Stimulated activated naive CD8-positive, alpha-beta T cell treated with anti-CD3 and anti-CD28 coated beads, Interleukin-15, amount 100 ng/mL, for 72 hours (primary cell): Measurements from ENCODE around the gene MALT1.
"Not testable (repeated sequence)": the region's sequence is repeated elsewhere in the genome, so short reads cannot be mapped to it uniquely, and the experiment has no call there.

ENCODE experiments used
- ATAC-seq: fragments of 150-1000 bp; cut with Tn5 transposase; 2 replicates; pipeline ENCODE4 v1.10.0; 2021; ENCODE audit warnings: mild to moderate bottlenecking, moderate library complexity
- DNase-seq, 2 donors: peaks; one replicate each; pipeline ENCODE4 v3.0.0; 2021 to 2022
- H3K27ac Mint-ChIP-seq, 2 donors: one replicate each; pipeline ENCODE4 v1.8.0; 2022; ENCODE audit warnings: mild to moderate bottlenecking in 2 of 2, mixed read lengths in 2 of 2, moderate library complexity in 2 of 2
- H3K27me3 Mint-ChIP-seq: one replicate; pipeline ENCODE4 v1.8.0; 2022; ENCODE audit warnings: mixed read lengths
- H3K4me1 Mint-ChIP-seq: one replicate; pipeline ENCODE4 v1.8.0; 2022; ENCODE audit warnings: mild to moderate bottlenecking, mixed read lengths
- H3K4me3 Mint-ChIP-seq, 2 donors: one replicate each; pipeline ENCODE4 v1.8.0; 2022; ENCODE audit warnings: mild to moderate bottlenecking in 2 of 2, mixed read lengths in 2 of 2, moderate library complexity in 1 of 2
- H3K9me3 Mint-ChIP-seq, 2 donors: one replicate each; pipeline ENCODE4 v1.8.0; 2022; ENCODE audit warnings: mixed read lengths in 2 of 2

Gene MALT1

DNA sequence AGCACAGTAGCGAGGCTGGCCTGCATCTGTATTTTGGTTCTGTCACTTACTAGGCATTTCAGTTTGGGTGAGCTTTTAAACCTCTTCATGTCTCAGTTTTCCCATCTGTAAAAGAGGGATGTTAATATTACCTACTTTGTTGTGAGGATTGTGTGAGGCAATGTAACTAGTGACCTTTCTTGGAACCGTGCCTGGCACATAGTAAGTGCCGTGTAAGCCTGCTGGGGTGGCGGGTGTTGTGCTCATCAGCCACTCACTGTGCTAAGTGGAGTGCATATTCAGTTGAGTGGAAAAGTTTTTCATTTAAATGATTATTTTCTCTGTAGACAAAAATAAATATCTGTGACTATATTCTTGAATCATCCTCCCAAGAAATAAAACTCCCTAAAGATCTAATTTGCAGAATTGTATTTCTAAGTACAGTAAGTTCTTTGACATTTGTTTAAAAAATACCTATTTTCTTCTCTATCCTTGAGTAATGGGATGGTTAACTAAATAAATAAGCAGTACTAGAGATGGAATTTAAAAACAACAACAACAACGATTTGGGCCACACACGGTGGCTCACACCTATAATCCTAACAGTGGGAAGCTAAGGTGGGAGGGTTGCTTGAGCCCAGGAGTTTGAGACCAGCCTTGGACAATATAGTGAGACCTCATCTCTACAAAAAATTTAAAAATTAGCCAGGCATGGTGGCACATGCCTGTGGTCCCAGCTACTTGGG, 56.7 kb downstream of the MALT1 start:
- no peaks in the 10 kb centered on the region for H3K9me3 Mint-ChIP-seq
- DNase-seq = no peak
- no peaks in the 10 kb centered on the region for H3K4me1 Mint-ChIP-seq
- peak overlapping the region in 1 of 2 donors; percentile 40 for H3K27ac Mint-ChIP-seq
- H3K4me3 Mint-ChIP-seq = no peak overlapping the region
- ATAC-seq = no peak
- no peaks in the 10 kb centered on the region for H3K27me3 Mint-ChIP-seq

DNA sequence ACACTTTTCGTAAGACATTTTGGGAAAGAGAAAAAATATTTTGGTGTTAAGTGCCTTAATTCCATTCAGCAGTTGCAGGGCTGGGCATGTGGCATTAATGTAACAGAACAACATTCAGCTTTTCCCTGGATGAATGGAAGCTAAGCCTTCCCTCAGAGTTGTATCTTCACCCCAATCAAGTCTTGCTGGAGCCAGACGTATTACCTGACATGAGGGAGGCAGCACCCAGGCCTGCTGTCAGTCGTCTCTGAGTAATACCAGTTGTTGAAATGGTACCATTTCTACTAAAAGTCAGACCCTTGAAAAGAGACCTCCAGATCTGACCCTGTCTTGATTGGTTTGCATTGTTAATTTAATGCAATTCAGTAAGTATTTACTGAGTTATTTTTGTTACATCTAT, 57.5 kb downstream of the MALT1 start:
- no peak for DNase-seq
- no peak overlapping the region for H3K27ac Mint-ChIP-seq
- H3K9me3 Mint-ChIP-seq = no peaks in the 10 kb centered on the region
- no peak for ATAC-seq
- H3K4me3 Mint-ChIP-seq = no peak overlapping the region
- no peaks in the 10 kb centered on the region for H3K27me3 Mint-ChIP-seq
- H3K4me1 Mint-ChIP-seq = no peaks in the 10 kb centered on the region

DNA sequence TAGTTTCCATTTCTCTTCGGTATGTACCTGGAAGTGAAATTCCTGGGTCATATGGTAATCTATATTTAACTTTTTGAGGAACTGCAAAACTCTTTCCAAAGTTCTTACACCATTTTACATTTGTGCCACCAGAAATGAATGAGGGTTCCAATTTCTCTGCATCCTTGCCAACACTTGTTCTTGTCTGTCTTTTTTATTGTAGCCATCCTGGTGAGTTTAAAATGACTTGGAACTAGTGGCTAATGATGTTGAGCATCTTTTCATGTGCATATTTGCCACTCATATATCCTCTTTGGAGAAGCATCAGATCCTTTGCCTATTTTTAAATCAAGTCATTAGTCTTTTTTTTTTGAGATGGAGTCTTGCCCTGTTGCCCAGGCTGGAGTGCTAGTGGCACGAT, 59.4 kb downstream of the MALT1 start:
- H3K9me3 Mint-ChIP-seq = no peaks in the 10 kb centered on the region
- no peak for ATAC-seq
- DNase-seq = no peak
- H3K4me3 Mint-ChIP-seq = no peak overlapping the region
- H3K27ac Mint-ChIP-seq = no peak overlapping the region
- no peaks in the 10 kb centered on the region for H3K4me1 Mint-ChIP-seq
- H3K27me3 Mint-ChIP-seq = no peaks in the 10 kb centered on the region

DNA sequence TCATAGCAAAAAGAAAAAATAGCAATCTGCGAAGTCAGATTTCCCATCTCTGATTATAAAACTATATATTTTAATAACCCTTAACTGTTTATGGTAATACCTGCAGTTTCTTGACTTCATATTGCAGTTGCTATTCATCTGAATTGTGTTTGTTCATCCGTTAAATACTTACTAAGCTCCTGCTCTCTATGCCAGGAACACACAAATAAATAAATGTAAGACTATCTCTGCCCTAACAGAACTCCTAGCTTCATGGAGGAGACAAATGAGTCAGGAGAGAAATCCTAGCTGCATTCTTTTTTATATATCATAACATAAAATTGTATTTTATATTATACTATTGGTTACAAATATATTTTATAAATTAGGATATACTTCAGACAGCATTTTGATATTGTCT, 61.2 kb downstream of the MALT1 start:
- Mint-ChIP-seq H3K27ac (no peak overlapping the region), H3K4me3 (no peak overlapping the region), H3K27me3 (no peaks in the 10 kb centered on the region), H3K4me1 (no peaks in the 10 kb centered on the region), H3K9me3 (no peaks in the 10 kb centered on the region)
- no peak for ATAC-seq
- DNase-seq = no peak

DNA sequence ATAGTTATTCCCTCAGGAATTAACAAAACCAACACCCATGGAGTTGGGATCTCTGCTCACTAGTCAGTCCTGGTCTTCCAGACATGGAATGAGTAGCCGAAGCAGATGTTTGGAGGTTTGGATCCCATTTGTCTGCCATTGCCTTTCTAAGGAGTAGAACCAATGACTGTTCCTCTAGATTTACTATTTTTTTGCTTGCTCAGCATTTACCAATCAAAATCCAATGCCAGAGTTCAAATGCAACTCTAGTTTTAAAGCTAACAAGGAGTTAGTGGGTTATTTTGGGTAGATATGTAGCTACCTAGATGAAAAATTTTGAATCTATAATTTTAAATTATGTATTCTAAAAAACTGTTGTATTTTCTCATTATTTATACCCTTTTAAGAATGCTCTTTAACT, 62.6 kb downstream of the MALT1 start:
- H3K27me3 Mint-ChIP-seq = no peaks in the 10 kb centered on the region
- no peak for ATAC-seq
- no peaks in the 10 kb centered on the region for H3K4me1 Mint-ChIP-seq
- DNase-seq = no peak
- H3K4me3 Mint-ChIP-seq = no peak overlapping the region
- H3K27ac Mint-ChIP-seq = no peak overlapping the region
- H3K9me3 Mint-ChIP-seq = no peaks in the 10 kb centered on the region

DNA sequence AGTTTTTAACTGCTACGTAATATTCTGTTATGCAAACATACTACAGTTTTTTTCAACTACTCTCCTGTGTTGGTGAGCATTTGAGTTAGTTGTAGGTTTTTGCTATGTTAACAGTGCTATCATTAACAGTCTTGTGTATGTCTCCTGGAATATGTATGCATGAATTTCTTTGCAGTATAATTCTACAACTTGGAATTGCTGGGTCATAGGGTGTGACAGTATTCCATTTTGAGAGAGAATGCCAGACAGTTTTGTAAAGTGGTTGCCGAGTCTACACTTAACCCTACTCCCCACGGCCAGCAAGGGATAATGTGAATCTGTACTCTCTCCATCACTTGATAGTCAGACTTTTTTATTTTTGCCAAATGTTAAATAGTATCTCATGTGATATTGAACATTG, 67.1 kb downstream of the MALT1 start:
- peaks cover 12% of the 10 kb centered on the region for H3K4me1 Mint-ChIP-seq
- H3K27ac Mint-ChIP-seq = no peak overlapping the region
- DNase-seq = no peak
- no peak overlapping the region for H3K4me3 Mint-ChIP-seq
- no peaks in the 10 kb centered on the region for H3K27me3 Mint-ChIP-seq
- ATAC-seq = no peak
- no peaks in the 10 kb centered on the region for H3K9me3 Mint-ChIP-seq

DNA sequence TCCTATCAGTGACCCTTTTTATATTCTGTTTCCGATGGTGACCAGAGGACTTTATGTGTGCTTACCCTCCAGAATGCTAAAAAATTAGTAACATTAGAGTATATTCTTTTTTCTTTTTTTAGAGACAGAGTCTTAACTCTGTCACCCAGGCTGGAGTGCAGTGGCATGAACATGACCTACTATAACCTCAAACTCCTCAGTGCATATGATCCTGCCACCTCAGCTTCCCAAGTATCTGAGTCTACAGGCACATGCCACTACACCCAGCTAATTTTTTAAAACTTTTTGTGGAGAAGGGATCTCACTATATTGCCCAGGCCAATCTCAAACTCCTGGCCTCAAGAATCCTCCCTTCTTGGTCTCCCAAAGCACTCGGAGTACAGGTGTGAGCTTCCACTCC, 74.6 kb downstream of the MALT1 start:
- Mint-ChIP-seq H3K27me3 (no peaks in the 10 kb centered on the region), H3K9me3 (peaks cover 4 to 11% of the 10 kb centered on the region in 2 donors), H3K4me1 (peaks cover 2% of the 10 kb centered on the region), H3K27ac (no peak overlapping the region), H3K4me3 (no peak overlapping the region)
- ATAC-seq (no peak), DNase-seq (no peak)

DNA sequence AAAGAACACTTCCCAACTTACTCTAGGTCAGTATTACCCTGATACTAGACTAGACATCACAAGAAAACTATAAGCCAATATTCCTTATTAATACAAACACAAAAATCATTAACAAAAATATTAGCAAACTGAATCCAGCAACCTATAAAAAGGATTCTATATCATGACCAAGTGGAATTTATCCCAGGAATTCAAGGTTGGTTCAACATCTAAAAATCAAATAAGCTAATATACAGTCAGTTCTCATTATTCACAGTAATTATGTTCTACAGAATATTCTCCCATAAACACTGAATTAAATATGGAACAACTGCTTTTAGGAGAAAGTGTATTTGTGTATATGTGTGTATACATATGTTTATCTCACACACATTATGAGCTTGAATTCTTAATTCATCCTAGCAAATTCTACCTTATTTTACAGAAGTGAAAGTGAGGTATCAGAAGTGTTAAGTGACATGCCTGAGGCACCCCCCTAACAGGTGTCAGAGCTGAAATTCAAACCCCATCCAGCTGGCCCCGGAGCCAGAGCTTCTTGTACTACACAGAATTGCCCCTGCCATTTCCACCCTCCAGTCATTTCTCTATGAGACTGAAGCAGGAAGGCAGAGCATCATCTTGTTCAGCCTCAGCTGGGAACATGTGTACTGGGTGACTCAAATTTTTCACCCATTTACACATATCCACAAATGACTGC, 77.8 kb downstream of the MALT1 start:
- ATAC-seq (no peak), DNase-seq (no peak)
- H3K4me1 Mint-ChIP-seq = peaks cover 6% of the 10 kb centered on the region
- peaks cover 4 to 11% of the 10 kb centered on the region in 2 donors for H3K9me3 Mint-ChIP-seq
- no peak overlapping the region for H3K27ac Mint-ChIP-seq
- no peaks in the 10 kb centered on the region for H3K27me3 Mint-ChIP-seq
- no peak overlapping the region for H3K4me3 Mint-ChIP-seq

DNA sequence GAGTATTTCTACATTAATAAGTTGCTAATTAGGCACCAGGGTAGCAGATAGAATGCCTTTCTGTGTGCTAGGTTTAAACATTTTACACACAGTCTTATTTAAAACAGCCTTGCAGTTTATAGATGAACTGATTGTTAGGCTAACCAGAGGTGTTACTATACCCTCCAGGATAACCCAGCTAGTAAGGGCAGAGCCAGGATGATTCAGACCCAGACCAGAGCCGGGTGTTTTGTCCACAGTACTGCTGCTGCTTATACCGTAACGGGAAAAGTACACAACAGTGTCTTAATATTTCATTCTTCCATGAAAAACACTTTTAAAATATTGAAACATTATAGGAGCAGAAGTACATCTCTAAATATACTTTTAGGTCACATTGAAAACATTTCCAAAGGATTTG, 82.7 kb downstream of the MALT1 start:
- ATAC-seq (no peak), DNase-seq (no peak)
- Mint-ChIP-seq H3K27me3 (peaks cover 9% of the 10 kb centered on the region), H3K4me3 (no peak overlapping the region), H3K9me3 (no peaks in the 10 kb centered on the region), H3K4me1 (peaks cover 54% of the 10 kb centered on the region), H3K27ac (peak overlapping the region in 1 of 2 donors; percentile 25)

DNA sequence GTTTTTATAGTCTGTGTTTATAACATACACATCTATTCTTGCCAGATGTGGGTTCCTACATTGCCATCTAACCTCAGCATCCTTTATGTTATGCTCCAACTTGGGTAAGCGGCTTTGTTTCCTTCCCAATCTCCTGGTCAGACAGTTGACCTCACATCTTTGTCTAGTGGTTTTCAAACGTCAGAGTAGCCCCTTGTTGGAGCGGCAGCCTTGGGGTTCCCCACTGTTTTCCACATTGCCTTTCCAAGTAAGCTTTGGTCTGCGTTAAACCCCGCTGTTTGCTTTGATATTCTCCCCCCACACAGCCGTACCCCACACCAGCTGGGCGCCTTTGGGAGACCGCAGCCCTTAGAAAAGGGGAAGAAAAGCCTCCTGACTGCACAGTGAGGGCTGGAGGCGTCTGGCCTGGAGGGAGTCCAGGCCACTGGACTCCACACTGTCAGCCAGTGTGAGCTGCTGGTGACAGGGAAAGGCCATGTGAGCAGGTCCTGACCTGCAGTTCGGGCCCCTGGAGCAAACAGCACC, 83.3 kb downstream of the MALT1 start:
- peak overlapping the region; percentile 36 to 79 for H3K27ac Mint-ChIP-seq
- ATAC-seq = peak; percentile 51

DNA sequence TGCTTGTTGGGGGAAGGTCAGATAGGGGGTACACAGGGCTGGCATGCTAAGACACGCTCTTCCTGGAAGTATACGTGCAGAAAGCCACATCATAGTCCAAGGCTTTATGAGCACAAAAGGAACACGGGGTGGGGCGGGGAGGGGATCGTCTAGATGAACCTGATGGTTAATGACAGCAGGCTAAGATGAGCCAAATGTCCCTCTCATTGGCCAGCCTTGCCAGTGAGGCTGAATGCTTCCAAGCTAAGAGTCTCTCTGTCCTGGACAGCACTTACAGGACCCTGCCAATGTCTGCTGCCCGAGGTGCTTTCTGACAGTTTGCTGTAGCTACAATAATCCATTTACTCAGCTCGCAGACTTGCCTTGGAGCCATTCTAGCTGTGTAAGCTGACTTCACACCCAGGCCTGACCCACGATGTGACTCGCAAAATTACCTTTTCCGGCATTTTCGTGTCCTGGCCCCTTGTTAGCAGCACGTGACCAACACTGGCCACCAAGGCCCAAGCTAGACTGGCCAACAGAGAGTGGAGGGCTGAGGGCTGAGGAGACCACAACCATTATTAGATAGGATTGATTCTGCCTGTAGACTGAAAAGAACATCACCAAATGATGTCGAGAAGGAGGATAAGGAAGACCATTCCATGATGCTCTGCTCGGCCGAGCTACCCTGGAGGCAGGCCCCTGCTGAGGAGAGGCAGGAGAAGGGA, 84.2 kb downstream of the MALT1 start:
- H3K4me3 Mint-ChIP-seq = peak overlapping the region; percentile 33 to 64
- H3K27ac Mint-ChIP-seq = peak overlapping the region; percentile 54 to 93

More for the DNA sequence above, 83.3 kb downstream of the MALT1 start:
- Mint-ChIP-seq H3K4me3 (peak overlapping the region; percentile 33 to 64), H3K27me3 (peaks cover 13% of the 10 kb centered on the region), H3K9me3 (no peaks in the 10 kb centered on the region), H3K4me1 (peaks cover 57% of the 10 kb centered on the region)
- DNase-seq = no peak

DNA sequence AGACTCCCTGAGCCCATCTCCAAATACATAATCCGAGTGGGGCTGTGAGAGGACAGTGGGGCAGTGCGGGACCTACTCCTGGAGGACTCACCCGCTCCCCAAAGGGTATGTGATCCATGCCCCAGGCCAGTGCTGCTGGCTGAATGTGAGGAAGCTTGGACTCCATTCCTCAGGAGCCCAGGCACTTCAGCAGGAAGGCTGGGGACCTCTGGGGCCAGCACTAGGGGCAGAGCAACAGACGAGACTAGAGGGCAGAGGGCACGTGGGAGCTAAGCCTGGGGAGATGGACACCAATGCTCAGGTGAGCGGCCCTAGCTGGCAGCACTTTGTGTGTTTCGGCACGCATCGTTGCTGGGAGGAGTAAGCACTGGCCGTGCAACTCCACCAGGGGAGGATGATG, 84.9 kb downstream of the MALT1 start:
- Mint-ChIP-seq H3K4me3 (no peak overlapping the region), H3K27me3 (peaks cover 19% of the 10 kb centered on the region), H3K4me1 (peaks cover 70% of the 10 kb centered on the region), H3K9me3 (no peaks in the 10 kb centered on the region), H3K27ac (no peak overlapping the region)
- DNase-seq = no peak
- peak; percentile 14 for ATAC-seq

More for the DNA sequence above, 84.2 kb downstream of the MALT1 start:
- peak; percentile 53 for ATAC-seq
- no peaks in the 10 kb centered on the region for H3K9me3 Mint-ChIP-seq
- H3K4me1 Mint-ChIP-seq = peaks cover 63% of the 10 kb centered on the region
- H3K27me3 Mint-ChIP-seq = peaks cover 19% of the 10 kb centered on the region
- no peak for DNase-seq

DNA sequence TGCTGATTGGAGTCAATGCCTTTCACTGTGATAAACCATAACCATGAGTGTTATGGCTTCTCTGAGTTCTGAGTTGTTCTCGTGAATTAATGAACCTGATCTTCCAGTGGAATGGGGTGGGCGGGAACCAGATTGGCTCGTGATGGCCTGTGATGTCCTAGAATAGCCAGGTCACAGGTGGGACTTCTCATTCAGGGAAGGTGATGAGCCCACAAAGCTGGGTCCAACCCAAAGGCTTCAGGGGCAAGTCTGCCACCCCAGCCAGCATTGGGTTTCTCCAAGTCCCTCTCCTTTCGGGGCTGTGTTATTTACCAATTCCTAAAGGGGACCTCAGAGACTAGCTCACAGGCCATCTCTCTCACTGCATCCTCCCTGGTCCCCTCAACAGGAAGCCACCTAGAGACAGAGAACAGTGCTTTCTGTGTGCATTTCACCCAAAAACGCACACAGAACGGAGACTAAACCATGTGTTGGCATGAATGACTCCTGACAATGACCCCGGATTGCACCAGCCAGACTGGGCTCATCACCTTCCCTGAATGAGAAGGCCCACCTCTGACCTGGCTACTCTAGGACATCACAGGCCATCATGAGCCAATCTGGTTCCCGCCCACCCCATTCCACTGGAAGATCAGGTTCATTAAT, 85.5 kb downstream of the MALT1 start:
- Mint-ChIP-seq H3K27me3 (peaks cover 19% of the 10 kb centered on the region), H3K4me3 (peak overlapping the region in 1 of 2 donors; percentile 5), H3K27ac (no peak overlapping the region)

DNA sequence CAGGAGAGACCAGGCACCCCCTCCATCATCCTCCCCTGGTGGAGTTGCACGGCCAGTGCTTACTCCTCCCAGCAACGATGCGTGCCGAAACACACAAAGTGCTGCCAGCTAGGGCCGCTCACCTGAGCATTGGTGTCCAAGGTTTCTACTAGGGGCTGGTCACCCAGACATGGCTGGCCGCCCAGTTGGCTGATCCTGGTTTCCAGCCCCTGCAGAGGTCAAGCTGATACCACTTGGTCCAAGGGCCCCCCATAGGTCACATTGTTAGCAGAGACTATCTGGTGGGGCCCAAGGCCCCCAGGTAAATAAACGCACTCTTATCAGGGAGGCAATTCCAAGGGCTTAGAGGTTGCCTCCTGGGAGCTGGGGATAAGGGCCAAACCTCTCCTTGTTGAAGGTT, 86.1 kb downstream of the MALT1 start:
- H3K27me3 Mint-ChIP-seq = peaks cover 19% of the 10 kb centered on the region
- not testable (repeated sequence) for DNase-seq, H3K4me3 Mint-ChIP-seq, ATAC-seq, H3K9me3 Mint-ChIP-seq
- H3K27ac Mint-ChIP-seq = peak overlapping the region in 1 of 2 donors; percentile 60
- peaks cover 82% of the 10 kb centered on the region for H3K4me1 Mint-ChIP-seq

More for the DNA sequence above, 85.5 kb downstream of the MALT1 start:
- Mint-ChIP-seq H3K9me3 (no peaks in the 10 kb centered on the region), H3K4me1 (peaks cover 76% of the 10 kb centered on the region)
- ATAC-seq (no peak), DNase-seq (no peak)

DNA sequence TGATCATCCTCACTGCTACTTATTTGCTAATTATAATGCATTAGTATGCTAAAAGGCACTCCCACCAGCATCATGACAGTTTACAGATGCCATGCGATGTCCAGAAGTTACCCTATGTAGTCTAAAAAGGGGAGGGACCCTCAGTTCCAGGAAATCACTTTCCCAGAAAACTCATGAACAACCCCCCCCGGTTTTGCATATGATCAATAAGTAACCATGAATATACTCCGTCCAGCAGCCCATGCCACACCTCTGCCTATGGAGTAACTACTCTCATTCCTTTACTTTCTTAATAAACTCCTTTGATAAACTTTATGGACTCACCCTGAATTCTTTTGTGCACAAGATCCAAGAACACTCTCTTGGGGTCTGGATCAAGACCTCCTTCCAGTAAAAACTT, 86.8 kb downstream of the MALT1 start:
- ATAC-seq (no peak), DNase-seq (no peak)
- H3K27me3 Mint-ChIP-seq = peaks cover 23% of the 10 kb centered on the region
- H3K9me3 Mint-ChIP-seq = no peaks in the 10 kb centered on the region
- H3K4me3 Mint-ChIP-seq = no peak overlapping the region
- H3K27ac Mint-ChIP-seq = no peak overlapping the region
- H3K4me1 Mint-ChIP-seq = peaks cover 89% of the 10 kb centered on the region
